DOHH2 (cell line): ENCODE measurements around the gene LAGE3.

ENCODE experiments used
- EZH2phosphoT487 ChIP-seq: fragments of 200-600 bp; sonication (generic); IDR thresholded peaks from 2 replicates; pipeline ENCODE4 v1.6.1; 2017; ENCODE audit warnings: borderline replicate concordance, mild to moderate bottlenecking, antibody characterized with exemption, low read length, moderate library complexity, mixed read lengths
- TF ChIP-seq, protein P1 (sequence below): fragments of 200-600 bp; sonication (generic); IDR thresholded peaks from one replicate; pipeline ENCODE4 v1.5.1; 2014; ENCODE audit warnings: antibody characterized with exemption, mild to moderate bottlenecking, low read depth, low read length; ENCODE audit not compliant: poor library complexity, severe bottlenecking

DNA sequence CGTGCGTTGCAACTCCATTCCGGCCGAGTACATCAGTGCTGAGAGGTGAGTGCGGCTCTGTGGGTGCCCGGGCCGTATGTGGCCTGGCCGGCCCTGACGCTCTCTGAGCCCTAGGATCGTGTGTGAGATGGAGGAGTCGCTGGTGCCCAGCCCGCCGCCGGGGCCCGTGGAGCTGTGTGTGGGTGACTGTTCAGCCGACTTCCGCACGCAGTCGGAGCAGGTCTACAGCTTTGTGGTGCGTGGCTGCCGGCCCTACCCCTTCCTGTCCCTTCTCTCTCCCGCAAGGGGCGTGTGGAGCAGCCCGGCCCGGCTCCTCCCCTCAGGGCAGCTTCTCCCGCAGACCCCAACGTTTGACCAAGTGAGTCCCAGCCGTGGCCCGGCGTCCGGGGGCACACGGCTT is 13.0 kb downstream of the LAGE3 start:
- TF ChIP-seq, protein P1, sequence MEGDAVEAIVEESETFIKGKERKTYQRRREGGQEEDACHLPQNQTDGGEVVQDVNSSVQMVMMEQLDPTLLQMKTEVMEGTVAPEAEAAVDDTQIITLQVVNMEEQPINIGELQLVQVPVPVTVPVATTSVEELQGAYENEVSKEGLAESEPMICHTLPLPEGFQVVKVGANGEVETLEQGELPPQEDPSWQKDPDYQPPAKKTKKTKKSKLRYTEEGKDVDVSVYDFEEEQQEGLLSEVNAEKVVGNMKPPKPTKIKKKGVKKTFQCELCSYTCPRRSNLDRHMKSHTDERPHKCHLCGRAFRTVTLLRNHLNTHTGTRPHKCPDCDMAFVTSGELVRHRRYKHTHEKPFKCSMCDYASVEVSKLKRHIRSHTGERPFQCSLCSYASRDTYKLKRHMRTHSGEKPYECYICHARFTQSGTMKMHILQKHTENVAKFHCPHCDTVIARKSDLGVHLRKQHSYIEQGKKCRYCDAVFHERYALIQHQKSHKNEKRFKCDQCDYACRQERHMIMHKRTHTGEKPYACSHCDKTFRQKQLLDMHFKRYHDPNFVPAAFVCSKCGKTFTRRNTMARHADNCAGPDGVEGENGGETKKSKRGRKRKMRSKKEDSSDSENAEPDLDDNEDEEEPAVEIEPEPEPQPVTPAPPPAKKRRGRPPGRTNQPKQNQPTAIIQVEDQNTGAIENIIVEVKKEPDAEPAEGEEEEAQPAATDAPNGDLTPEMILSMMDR: no peak
- TF ChIP-seq EZH2phosphoT487: no peak
